ENCODE results near the gene FIZ1.

- no peak for TF ChIP-seq YY1 (IDR thresholded peaks at IDR 0.05; ENCODE audit: insufficient read depth, insufficient read length)
- TF ChIP-seq SUZ12 (IDR thresholded peaks at IDR 0.05; ENCODE audit: extremely low read depth, insufficient read depth, insufficient read length): no peak
- no peak for TF ChIP-seq ZNF274 (IDR thresholded peaks at IDR 0.05; ENCODE audit: low read depth, low read length)
Observed at GRCh38 chr19:55609326-55609725, 10.0 kb upstream of the FIZ1 start.

Measured in NT2/D1 (cell line).